Stimulated activated CD8-positive, alpha-beta memory T cell treated with anti-CD3 and anti-CD28 coated beads, Interleukin-12 subunit alpha, Interleukin-12 subunit beta, amount 100 ng/mL, for 24 hours (primary cell): ENCODE data around the gene ARMC2.

Source experiments
- DNase-seq: peaks from one replicate; pipeline ENCODE4 v3.0.0-alpha.2; 2020; ENCODE audit errors: extremely low read depth

ARMC2 gene

DNA sequence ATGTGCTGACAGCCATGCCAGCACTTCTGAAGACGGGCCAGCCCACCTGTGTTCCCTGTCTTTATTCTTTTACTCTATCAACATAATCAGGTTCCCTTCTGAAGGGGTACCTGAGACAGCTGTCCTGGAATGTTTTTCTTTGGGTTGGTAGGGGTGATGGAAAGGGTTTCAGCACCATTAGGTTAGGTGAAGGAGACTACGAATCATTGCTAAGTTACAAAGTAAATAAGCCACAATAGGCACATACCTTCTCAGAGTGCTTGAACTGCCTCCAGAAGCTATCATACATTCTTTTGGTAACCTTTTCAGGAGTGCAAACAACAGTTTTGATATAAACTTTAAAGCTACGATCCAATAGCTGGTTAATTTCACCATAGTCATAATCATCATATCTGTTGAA lies 140.1 kb downstream of the ARMC2 start:
- DNase-seq = no peak

GRCh38 chr6:108988765-108989164 lies 140.5 kb downstream of the ARMC2 start:
- no peak for DNase-seq

DNA sequence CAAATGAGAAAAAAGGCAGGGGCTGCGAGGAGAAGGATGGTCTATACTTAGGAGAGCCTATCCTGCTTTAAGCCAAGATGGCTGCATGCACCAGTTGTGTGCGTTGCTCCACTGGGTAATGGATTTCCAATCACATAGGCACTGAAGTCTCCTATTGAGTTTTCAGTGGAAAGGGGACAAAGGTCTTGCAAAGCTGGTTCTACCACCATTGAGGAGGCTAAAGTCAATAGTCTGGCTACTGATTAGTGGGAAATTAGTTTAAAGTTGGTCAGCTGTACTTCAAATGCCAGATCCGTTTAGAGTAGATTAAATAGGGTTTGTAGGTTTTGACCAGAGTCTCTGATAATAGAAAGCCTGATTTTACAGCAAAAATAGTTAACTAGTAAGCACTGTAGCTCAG lies 141.5 kb downstream of the ARMC2 start:
- DNase-seq = no peak

DNA sequence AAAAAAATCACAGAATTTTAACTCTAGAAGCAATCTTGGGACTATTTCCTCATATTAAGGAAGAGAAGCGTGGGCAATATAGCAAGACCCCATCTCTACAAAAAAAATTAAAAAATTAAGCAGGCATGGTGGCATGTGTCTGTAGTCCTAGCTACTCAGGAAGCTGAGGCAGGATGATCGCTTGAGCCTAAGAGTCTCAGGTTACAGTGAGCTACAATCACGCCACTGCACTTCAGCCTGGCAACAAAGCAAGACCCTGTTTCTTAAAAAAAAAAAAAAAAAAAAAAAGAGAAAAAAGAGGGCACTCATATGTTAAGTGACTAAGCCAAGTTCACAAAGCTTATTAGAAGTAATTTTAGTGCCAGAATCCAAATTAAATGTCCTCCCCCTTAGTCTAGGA lies 145.7 kb downstream of the ARMC2 start:
- DNase-seq = no peak

DNA sequence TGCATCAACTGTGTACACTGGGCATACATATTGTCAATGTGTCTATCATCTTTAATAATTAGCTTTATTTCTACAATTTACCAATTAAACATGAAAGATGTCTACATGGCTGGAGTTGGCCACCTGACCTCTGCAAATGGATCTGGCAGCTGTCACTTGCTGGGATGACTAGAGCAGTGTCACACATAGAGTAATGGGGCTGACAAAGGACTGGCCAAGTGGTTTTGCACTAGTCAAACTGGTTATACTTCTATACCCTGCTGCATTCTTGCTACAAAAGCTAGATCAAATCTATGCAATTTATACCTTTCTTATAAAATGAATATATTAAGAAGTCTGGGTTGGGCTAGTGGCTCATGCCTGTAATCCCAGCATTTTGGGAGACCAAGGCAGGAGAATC lies 147.1 kb downstream of the ARMC2 start:
- no peak for DNase-seq

GRCh38 chr6:108996208-108996607 lies 148.0 kb downstream of the ARMC2 start:
- no peak for DNase-seq

DNA sequence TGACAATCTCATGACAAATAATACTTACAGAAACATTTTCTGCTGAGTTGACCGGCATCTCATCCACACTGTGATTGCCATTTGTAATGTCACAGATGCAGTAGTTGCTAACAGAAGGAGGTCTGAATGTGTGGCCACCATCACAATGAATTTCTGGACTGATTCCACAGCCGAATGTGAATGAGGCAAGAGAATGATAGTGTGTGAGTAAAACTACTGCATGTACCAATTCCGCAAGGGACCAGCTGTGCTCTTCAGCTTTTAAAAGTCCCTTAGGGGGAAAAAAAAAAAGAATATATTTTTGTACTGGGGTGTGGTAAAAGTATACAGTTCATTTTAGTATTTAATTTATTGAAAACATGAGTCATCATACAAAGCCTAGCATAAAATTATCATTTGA lies 150.3 kb downstream of the ARMC2 start:
- DNase-seq = no peak

GRCh38 chr6:108999428-108999827 lies 151.2 kb downstream of the ARMC2 start:
- DNase-seq = no peak

DNA sequence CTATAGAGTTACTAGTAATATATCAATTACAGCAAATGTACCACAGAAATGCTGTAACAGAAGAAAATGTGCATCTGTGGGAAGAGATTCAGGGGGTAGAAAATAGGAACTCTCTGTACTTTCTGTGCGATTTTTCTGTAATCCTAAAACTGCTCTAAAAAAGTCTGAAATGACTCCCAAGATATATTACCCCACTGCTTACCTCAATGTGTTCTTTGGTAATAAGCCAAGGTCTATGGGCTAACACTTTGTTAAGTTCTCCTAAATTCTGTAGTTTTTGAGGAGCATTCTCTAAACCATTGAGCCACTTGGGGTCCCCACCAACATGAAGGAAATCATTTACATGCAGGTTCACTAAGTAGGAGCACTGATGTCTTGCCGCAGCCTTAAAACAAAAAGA lies 152.1 kb downstream of the ARMC2 start:
- DNase-seq = no peak

DNA sequence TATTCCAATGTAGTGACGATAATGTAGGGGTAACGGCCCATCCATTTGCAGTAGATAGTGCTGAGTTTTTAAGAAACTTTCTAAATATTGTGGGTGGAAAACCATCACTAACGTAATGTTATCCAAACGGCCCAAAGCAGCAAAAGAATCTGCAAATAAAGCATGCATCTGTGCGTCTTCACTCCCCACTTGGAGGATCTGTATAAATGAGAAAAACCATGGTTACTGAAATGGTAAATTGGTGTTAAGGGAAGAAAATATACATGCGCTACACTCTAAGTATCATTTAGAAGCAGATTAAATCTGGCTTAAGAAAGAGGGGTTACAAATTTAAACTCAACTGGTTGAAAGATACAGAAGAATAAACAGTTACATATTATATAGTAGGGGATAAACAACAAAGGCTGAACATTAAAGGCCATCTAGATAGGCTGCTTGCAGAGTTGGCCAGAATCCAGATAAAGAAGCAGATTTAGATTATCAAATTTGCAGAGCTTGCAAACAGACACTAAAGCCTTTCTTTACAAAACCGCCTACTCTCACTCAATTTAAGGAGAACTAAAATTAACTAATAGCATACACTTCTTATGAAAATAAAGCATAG lies 153.2 kb downstream of the ARMC2 start:
- DNase-seq = no peak

- no peak for DNase-seq
Measured at GRCh38 chr6:109002051-109002697, 154.0 kb downstream of the ARMC2 start.

DNA sequence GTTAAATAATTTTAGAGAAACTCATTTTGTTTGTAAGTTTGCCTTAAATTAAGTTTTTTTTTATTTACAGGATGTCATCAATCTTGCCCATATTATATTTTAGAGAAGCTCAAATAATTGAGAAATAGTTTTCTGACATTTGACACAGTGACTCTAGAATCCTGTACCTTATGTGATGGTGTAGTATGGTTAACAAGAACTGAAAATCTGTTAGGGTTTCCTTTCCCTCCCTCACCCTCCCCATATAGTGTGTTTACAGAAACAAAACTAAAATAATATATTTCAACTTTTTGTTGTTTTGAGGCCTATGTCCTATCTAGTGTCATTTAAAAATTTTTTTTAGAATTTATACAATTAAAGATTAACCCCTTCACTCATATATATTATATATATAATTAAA lies 154.7 kb downstream of the ARMC2 start:
- no peak for DNase-seq

DNA sequence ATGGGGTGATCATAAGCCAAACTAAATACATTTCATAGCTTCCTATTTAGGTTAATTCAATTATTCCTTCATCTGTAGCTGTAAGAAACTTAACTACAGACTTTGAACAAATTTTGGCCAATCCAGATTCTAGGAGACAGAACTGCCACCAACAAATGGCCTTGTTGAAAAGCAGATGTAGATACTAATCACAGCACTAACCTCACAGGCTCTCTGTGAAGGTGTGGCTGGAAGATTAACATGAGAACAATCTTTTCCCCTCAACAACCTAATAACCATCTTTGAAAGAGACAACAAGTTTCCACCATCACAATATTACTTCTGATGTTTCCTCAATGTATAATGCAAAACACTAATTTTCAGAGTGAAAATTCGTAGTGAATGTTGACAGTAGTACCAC lies 158.6 kb downstream of the ARMC2 start:
- no peak for DNase-seq

DNA sequence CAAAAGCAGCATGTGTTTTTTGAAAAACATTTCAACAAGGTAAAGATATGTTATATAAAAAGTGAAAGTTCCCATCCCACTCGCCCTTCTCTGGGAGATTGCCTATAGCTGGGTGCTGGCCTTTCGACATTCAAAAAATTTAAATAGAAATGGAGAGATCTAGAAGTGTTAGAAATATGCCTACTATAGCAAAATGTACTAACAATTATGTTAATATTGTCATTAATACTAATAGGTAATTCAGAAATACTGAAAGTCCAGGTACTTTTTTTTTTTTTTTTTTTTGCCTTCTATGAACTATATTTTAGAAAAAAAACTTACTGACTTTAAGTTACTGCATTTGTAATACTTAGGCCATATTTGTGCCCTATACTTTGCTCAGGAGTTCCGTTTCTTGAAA lies 159.3 kb downstream of the ARMC2 start:
- no peak for DNase-seq

DNA sequence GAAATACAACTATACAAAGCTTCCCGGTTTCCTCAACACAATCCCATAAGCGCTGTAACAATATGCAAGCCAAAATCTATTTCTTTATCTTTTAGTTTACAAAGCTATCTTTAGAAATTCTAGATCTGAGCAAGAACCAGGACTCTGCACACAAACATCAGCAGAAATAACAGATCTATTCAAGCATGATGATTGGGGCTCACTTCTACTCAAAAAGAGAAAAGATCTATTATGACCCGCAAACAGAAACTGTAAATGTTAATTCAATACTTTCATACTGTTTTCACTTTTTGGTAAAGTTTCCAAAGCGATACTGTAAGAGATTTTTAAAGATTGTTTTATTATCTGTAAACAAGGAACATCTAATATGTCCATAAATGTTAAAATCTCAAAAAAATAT lies 159.8 kb downstream of the ARMC2 start:
- no peak for DNase-seq

GRCh38 chr6:109008537-109009235 lies 160.5 kb downstream of the ARMC2 start:
- no peak for DNase-seq

GRCh38 chr6:109009236-109009961 lies 161.2 kb downstream of the ARMC2 start:
- DNase-seq = peak; percentile 77

DNA sequence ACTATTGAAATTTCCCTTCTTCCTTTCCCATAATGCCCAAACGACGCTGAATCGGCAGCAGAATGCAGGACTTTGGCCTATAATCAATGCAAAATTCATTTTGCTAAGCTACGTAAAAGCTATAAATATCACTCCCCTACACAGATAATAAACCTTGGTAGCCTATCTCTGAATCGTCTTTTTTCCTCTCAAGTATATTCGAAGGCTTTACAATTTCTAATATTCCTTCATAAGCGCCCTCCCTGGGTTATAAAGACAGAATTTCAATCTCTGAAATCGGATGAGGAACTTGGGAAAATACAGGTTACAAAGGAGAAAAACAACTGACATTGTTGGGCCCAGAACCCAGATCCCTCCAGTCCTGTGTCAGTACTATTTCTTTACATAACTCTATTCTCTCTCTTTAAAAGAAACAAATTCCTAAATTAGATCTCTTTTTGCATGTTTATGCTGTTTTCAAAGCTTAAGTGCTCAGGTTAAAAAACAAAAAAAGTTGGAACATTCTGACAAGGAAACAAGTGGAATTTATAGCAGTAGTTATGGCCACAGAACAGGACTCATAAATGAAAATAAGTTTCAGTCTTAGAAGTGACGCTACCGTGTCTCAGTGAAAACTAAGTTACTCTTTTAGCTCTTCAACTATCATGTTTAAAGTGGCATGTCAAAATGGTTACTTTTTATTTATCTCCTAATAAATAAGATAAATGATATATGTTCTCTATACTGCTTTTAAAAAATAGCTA lies 161.9 kb downstream of the ARMC2 start:
- no peak for DNase-seq

- DNase-seq = no peak
Measured at GRCh38 chr6:109010705-109011102, 162.5 kb downstream of the ARMC2 start.

GRCh38 chr6:109013656-109014305 lies 165.6 kb downstream of the ARMC2 start:
- no peak for DNase-seq

- DNase-seq = no peak
Measured at GRCh38 chr6:109014606-109015005, 166.4 kb downstream of the ARMC2 start.
